ENCODE measurements around the gene PRKN.

- TF ChIP-seq POLR2AphosphoS5 (IDR thresholded peaks at IDR 0.05; ENCODE audit: low read depth) (no peak), REST (IDR thresholded peaks at IDR 0.05; ENCODE audit: insufficient replicate concordance, low read depth) (no peak), CTCF (IDR thresholded peaks at IDR 0.05; ENCODE audit: insufficient read depth, low read length) (no peak), GABPA (IDR thresholded peaks at IDR 0.05; ENCODE audit: low read depth) (no peak)
Measured at GRCh38 chr6:162177746-162178145, 549.8 kb downstream of the PRKN start.
